Midbrain (tissue), 1 donor: ENCODE results near the gene ASB18.
"Not testable (repeated sequence)": the region's sequence is repeated elsewhere in the genome, so short reads cannot be mapped to it uniquely, and the experiment has no call there.

Source experiments
- DNase-seq: peaks from one replicate; lab custom pipeline; 2025; lab: John Stamatoyannopoulos, UW

The ASB18 gene

GRCh38 chr2:236264256-236264655 is at the start of gene ASB18:
Gene ASB18 (minus strand): TSS chr2:236264406. CDS start chr2:236264345, 61 bp downstream.
- no peak for DNase-seq

- no peak for DNase-seq
These were observed 47.1 kb upstream of the ASB18 start for GRCh38 chr2:236311286-236311685.

- peak; percentile 13 for DNase-seq
These were observed 45.4 kb upstream of the ASB18 start for GRCh38 chr2:236309669-236310029.

GRCh38 chr2:236308855-236309668 is 44.9 kb upstream of the ASB18 start:
- DNase-seq = no peak

- DNase-seq = no peak
These were observed 43.4 kb upstream of the ASB18 start for GRCh38 chr2:236307641-236308040.

- no peak for DNase-seq
These were observed 42.8 kb upstream of the ASB18 start for GRCh38 chr2:236306825-236307540.

- DNase-seq = no peak
These were observed 41.9 kb upstream of the ASB18 start for GRCh38 chr2:236305964-236306605.

- no peak for DNase-seq
These were observed 41.3 kb upstream of the ASB18 start for GRCh38 chr2:236305531-236305930.

- no peak for DNase-seq
These were observed 39.7 kb upstream of the ASB18 start for GRCh38 chr2:236303935-236304334.

GRCh38 chr2:236302555-236302954 is 38.3 kb upstream of the ASB18 start:
- DNase-seq = no peak

GRCh38 chr2:236298924-236299475 is 34.8 kb upstream of the ASB18 start:
- DNase-seq = peak; percentile 24

- no peak for DNase-seq
These were observed 31.3 kb upstream of the ASB18 start for GRCh38 chr2:236295481-236295880.

GRCh38 chr2:236294647-236295046 is 30.4 kb upstream of the ASB18 start:
- no peak for DNase-seq

GRCh38 chr2:236293241-236293810 is 29.1 kb upstream of the ASB18 start:
- no peak for DNase-seq

GRCh38 chr2:236291911-236292310 is 27.7 kb upstream of the ASB18 start:
- DNase-seq = no peak

GRCh38 chr2:236291476-236291875 is 27.3 kb upstream of the ASB18 start:
- no peak for DNase-seq

- DNase-seq = no peak
These were observed 26.7 kb upstream of the ASB18 start for GRCh38 chr2:236290742-236291425.

- no peak for DNase-seq
These were observed 25.7 kb upstream of the ASB18 start for GRCh38 chr2:236289766-236290462.

GRCh38 chr2:236288373-236288772 is 24.2 kb upstream of the ASB18 start:
- DNase-seq = not testable (repeated sequence)

GRCh38 chr2:236287656-236288055 is 23.4 kb upstream of the ASB18 start:
- DNase-seq = no peak
